Astrocyte (in vitro differentiated cells and primary cell): Measurements from ENCODE around the gene GHRH.

Experiments used
- CTCF ChIP-seq: IDR thresholded peaks from 2 replicates; pipeline ENCODE4 v1.5.1; 2011; ENCODE audit warnings: low read depth, mild to moderate bottlenecking, inconsistent platforms, low read length, moderate library complexity; ENCODE audit not compliant: insufficient read depth
- EZH2 ChIP-seq: IDR thresholded peaks from 2 replicates; pipeline ENCODE4 v1.6.1; 2012; ENCODE audit warnings: mild to moderate bottlenecking, low read length, inconsistent platforms; ENCODE audit not compliant: insufficient read depth

GRCh38 chr20:37270576-37271420 lies 9.2 kb upstream of the GHRH start:
- TF ChIP-seq CTCF (no peak), EZH2 (no peak)
